GM18508 (cell line): ENCODE measurements around the gene DERA.
"Not testable (repeated sequence)": the region's sequence is repeated elsewhere in the genome, so short reads cannot be mapped to it uniquely, and the experiment has no call there.

Experiments used
- ATAC-seq: cut with Tn5 transposase; IDR thresholded peaks from one replicate; pipeline ENCODE4 v1.9.1; 2021; ENCODE audit warnings: moderate number of reproducible peaks; ENCODE audit not compliant: insufficient read depth, unreplicated experiment

The DERA gene

DNA sequence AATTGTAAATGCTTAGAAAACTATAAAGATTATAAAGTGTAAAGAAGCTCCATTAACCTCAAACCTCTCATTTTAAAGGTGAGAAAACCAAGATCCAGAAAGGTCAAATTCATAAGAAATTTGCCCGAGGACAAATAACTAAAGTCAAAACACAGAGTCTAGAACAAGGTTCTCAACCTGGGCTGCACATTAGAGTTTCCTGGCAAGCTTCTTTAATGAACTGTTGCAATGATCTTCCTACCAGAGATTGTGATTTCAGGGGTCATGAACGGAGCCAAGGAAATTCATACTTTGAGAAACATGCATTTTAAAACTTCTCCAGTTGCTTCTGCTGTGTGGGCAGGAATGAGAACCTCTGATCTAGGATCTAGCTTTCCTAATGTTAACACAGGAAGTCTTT, 86.8 kb downstream of the DERA start:
- ATAC-seq: no peak

DNA sequence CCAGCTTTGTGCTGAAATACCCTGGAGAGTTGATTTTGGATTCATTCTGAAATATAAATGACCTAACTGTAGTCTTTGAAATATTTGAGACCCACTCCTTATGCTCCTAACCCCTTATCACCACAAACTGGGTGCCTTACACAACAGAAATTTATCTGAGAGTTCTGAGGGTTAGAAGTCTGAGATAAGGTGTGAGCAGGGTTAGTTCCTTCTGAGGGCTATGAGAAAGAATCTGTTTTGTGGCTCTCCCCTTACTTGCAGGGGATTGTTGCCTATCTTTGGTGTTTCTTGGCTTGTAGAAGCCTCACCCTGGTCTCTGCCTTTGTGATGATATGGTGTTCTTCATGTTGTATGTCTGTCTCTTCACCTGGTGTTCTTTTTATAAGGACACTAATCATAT, 91.7 kb downstream of the DERA start:
- no peak for ATAC-seq

DNA sequence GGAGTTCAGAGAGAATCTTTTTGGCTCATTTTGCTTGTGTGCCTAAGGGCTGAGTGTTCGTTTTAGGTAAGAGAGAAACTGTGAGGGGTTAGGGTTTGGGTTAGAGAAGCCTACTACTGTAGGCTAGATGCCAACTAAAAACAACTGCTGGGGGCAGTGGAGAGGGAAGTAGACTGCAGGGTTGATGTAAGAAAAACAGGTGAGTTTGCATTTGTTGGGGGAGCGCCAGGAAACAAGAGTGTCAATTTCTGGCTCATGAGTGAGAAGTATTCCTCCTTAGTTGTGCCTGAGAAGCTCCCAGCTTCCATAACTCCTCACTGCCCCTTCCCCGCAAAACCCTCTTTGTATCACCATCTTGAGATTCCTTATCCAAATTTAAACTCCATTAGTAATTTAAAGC, 92.3 kb downstream of the DERA start:
- ATAC-seq: no peak

DNA sequence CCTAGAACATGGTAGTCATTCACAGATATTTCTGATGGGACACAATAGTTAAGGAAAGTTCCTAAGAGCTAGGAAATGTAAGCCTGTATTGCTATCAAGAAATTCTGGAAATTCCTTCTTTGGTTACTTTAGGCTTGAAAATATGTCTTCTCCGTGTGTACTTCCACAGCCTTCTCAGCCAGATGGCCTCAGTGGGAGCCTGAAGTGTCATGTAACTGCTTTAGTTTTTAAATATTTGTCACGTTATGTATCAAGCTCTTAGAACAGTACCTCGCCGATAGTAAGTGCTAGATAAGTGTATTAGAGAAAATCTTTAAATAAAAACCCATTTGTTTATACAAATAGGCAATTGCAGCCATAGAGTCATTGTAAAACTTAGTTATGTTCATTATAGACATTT, 95.6 kb downstream of the DERA start:
- ATAC-seq: no peak

DNA sequence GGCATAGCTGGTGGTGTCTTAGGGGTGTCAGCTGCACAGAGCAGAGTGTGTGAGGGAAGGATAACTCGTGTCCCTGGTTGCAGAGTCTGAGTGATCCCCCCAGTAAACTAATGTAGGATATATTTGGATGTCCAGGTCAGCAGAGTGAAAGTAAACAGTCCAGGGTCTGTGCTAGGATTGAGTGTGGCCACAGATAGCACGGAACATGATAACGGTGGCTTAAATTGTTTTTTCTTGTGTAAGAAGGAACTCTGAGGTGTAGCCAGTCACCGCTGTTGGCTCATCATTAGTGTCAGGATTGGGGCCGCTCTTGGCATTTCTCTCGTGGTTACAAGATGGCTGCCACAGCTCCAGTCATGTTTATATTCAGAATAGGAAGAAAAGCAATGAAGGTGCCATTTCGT, 97.3 kb downstream of the DERA start:
- ATAC-seq: no peak

DNA sequence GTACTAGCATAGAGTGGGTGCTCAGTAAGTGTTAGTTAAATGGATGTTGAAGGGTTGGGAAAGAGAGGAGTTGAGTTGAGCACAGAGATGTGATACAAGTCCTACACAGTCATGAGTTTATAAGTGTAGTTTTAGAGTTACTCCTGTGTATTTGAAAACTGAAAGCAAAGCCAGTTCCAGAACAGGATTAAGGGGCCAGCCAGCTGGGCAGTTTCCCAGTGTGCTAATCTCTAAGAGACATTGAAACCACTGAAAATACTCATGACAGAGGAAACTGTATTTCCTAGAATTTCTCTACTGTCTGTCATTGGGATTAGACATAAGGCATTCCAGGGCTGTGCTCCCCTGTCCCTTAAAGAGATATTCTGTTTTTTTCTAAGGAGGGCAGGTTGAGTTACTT, 101.0 kb downstream of the DERA start:
- no peak for ATAC-seq

DNA sequence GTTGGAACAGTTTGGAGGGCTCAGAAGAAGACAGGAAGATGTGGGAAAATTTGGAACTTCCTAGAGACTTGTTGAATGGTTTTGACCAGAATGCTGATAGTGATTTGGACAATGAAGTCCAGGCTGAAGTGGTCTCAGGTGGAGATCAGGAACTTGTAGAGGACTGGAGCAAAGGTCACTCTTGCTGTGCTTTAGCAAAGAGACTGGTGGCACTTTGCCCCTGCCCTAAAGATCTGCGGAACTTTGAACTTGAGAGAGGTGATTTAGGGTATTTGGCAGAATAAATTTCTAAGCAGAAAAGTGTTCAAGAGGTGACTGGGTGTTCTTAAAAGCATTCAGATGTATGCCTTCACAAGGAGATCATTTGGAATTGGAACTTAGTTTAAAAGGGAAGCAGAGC, 102.6 kb downstream of the DERA start:
- not testable (repeated sequence) for ATAC-seq

DNA sequence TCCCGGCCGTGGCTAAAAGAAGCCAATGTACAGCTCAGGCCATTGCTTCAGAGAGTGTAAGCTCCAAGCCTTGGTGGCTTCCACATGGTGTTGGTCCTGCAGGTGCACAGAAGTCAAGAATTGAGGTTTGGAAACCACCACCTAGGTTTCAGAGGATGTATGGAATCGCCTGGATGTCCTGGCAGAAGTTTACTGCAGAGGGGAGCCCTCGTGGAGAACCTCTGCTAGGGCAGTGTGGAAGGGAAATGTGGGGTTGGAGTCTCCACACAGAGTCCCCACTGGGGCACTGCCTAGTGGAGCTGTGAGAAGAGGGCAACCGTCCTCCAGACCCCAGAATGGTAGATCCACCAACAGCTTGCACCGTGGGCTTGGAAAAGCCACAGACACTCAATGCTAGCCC, 103.3 kb downstream of the DERA start:
- ATAC-seq: not testable (repeated sequence)

DNA sequence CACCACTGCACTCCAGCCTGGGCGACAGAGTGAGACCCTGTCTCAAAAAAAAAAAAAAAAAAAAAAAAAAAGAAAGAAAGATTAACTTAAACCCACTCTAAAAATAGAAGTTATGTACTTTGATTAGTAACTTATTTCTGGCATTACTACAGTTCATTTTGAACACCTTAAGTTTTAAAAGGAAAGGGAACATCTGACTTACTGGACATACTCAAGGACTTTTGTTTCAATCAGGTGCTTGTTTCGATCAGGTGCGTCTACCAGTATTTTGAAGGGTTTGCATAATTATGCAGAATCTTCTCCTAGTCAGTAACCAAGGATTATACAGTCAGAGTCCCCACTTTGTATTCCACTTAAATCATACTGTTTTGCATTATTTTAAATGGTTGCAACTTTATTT, 105.6 kb downstream of the DERA start:
- no peak for ATAC-seq

DNA sequence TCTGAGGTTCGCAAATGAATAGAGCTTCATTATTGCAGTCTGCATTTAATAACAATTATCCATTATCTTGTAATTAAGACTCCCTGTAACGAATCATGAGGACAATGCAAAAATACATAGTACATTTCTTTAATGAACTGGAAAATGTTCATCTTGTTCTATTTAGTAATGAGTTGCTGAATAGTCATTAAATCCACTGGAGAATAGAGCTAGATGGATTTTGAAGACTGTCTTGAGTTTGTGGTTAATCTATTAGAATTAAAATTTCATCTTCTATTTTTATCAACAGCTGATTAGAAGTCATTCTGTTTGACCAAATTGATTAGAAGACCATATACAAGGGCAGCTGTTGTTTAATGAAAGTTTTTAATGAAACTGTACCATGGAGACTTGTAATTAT, 107.2 kb downstream of the DERA start:
- no peak for ATAC-seq

DNA sequence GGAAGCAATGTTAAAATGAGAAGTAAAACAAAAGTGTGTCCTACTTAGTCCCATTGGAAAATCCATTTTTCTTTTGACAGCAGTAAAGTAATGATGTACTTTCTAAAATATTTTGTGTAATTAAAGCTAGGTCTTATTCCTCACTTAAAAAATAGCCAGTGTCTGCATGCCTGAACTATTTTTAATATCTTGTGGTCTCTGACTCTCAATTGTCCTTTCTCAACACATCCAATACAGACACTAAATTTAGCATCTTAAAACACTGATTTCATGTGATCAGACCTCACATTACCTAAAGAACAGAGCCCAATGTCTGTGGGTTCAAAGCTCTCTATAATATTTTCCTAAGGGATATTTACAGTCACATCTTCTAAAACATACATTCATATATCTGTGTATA, 108.0 kb downstream of the DERA start:
- ATAC-seq: no peak

DNA sequence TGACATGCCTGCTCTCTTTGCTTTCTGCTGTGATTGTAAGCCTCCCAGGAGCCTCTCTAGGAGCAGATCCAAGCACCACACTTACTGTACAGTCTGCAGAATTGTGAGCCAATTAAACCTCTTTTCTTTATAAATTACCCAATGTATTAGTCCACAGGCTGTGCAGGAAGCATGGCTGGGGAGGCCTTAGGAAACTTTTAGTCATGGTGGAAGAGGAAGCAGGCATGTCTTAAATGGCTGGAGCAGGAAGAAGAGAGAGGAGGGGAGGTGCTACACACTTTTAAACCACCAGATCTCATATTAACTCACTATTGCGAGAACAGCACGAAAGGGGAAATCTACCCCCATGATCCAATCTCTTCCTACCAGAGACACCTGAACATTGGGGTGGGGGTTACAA, 108.9 kb downstream of the DERA start:
- ATAC-seq: no peak

DNA sequence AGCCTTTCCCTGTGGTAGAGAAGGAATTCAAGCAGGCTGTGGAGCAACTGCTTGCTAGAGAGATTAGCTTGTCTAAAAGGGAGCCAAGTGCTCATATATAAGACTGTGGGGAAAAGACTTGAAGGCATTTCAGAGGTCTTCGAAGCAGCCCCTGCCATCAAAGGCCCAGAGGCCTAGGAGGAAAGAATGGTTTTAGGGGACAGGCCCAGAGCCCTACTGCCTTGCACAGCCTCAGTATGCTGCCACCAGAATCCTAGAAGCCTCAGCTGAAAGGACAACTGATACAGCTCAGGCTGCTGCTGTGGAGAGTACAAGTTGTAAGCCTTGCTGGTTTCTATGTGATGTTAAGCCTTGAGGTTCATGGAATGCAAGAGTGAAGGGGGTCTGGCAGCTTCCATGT, 109.9 kb downstream of the DERA start:
- ATAC-seq: no peak

DNA sequence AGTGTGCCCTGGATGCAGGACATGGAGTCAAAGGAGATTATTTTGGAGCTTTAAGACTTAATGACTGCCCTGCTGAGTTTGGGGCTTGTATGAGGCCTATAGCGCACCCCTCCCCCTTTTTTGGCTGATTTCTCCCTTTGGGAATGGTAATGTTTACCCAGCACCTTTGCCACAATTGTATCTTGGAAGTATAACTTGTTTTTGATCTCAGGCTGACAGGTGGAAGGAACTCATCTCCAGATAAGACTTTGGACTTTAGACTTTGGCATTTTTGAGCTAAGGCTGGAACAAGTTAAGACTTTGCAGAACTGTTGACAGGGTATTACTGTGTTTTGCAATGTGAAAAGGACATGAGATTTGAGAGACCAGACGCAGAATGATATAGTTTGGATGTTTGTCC, 110.5 kb downstream of the DERA start:
- ATAC-seq: no peak

DNA sequence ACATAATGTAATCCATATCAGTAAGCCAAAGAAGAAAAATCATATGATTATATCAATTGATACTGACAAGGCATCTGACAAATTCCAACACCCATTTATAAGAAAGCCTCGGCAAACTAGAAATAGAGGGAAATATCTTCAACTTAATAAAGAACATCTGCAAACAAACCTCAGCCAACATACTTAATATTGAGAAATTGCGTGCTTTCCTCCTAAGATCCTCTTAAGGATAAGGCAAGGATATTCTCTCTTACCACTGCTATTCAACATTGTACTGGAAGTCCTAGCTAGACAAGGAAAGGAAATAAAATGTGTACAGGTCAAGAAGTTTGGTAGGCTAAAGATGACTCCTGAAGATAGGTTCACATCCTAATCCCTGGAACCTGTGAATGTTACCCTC, 115.9 kb downstream of the DERA start:
- ATAC-seq: no peak

DNA sequence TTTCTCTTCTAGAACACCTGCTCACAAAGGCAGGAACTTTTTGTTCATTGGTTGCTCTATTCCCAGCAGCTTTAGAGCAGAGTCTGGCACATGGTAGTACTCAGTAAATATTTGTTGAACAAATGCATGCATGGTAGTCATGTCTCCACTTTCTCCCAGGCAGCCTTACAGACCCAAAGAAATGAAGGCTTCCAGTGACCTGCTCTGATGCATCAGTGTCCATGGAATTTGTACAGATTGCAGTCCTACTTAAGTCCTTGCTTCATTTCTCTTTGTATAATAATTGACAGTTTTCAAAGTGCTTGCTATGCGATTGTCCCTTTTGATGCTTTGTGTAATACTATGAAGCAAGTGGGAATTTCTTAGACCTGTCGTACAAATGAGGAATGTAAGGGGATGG, 119.6 kb downstream of the DERA start:
- no peak for ATAC-seq

DNA sequence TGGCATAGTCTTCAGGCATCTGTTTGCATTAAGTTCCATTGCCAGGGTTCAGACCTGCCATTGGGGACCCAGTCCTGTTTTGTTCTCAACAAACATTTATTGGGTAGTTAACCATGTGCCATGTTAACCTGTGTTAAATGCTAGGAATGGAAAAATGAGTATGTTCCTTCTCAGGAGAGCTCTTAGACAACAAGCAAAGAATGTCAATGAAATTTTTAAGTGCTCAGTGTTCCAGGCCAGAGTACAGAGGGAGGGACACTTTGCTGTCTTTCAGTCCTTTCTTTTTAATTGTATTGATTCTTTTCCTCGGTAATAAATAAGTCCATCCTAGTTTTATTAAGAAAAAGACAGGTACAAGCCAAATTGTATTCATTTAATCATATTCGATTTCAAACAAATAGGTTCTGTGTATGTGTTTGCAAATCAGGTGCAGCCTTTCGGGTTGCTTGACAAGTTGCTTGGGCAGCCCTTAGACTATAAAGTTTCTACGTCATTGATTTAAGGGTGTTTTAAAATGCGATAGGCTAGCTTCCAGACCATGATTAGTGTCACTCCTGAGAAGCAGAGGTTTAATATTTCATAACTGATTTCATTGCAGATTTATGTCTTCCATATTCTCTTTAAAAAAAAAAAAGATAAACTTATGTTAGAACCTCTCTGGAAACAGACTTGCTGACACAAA, 123.1 kb downstream of the DERA start:
- no peak for ATAC-seq

DNA sequence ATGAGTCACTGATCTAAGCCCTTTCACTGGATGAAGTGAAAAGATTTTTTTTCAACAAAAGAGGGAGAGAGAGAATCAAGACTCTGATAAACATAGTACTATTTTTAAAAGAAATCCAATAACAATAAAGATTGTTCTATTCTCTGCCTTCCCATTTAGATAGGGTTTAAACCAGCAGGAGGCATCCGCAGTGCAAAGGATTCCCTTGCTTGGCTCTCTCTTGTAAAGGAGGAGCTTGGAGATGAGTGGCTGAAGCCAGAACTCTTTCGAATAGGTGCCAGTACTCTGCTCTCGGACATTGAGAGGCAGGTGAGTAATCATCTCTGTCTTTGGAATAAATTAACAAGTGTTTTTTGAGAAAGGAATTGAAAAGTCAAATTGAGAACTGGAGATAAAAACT, 124.9 kb downstream of the DERA start:
- no peak for ATAC-seq

DNA sequence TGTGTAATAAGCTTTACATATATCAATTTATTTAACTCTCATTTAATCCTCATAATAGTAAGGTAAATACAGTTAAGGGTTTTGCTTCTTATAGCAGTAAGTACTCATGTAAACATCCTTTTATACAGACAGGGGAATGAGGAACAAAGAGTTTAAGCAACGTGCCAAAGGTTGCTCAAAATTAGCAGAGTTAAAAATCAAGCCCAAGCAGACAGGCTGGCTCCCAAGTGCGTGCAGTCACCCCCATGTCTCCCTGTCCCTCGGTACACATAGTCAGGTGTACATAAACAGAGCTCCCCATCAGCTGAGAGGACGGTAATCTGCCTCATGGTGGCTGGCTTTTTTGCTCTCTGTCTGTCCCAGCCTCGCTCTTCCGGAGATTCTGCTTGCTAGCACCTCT, 126.4 kb downstream of the DERA start:
- no peak for ATAC-seq

DNA sequence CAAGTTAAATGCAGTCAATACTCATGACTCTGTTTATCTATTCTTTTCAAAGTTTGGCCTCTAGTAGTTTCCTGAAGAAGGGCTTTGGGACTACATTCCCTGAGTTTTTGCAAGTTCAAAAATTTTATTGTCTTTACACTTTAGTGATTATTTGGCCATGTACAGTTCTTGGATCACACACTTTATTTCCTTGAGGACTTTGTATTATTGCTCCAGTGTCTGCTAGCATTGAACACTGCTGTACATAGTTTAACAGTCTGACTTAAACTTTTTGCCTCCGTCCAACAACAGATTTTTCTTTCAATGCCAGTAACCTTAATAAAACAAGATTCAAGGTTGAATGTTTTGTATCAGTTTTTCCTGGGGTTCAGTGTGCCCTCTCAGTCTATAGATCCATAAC, 132.3 kb downstream of the DERA start:
- ATAC-seq: no peak

DNA sequence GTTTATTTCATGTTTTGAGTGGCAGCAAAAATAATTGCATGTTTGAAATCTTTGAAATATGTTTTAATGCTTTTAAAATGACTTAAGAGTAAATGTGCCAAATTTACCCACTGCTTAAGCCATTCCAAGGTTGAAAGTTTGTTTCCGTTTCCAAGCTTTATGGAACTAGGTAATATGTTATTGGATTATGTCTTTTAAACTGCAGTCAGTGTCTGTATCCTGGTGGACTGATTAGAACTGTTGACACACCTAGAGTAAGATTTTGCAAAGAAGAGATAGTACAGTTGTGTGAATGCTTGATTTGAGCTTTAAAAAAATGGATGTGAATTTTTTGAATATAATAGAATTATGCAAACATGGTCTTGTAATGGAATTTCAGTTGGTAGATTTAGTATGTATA, 135.1 kb downstream of the DERA start:
- no peak for ATAC-seq

DNA sequence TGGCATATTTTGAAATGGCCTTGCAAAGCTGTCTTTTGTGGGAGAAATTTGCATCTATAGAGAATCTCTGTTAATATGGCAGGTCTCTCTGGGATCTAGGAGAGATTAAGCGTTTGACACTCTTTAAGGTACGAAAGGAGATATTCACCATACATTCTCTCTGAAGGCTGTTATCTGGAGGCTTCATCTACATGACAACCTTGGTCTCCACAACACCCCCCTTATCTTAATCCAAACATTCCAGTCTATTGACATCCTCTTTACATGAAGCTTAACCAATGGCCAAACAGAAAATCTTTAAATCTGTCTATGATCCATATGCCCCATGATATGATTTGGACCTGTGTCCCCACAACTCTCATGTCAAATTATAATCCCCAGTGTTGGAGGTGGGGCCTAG, 137.4 kb downstream of the DERA start:
- no peak for ATAC-seq

DNA sequence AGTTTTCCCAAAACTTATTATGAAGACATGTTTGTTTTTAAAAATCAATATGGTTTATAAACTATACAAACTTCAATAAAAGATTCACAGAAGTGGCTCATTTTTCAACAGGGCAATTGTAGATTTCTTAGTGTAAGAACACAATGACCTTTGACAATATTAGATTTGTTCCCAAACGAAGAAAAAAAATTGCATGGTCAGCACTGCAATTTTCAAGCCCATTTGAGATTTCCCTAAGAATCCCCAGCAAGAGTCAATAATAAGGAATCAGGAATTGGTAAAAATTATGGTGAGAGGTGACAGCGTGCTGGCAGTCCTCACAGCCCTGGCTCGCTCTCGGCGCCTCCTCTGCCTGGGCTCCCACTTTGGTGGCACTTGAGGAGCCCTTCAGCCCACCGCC, 145.8 kb downstream of the DERA start:
- no peak for ATAC-seq
